H1 (cell line): Measurements from ENCODE around the gene DISP1. TPM values are rescaled to one million over a fixed set of nuclear protein-coding genes. Genes with fewer than 3 reads are reported as not detected.

ENCODE experiments used
- CTCF ChIA-PET: fragments of 300-600 bp; sonication (Branson Sonifier 250); formaldehyde crosslinking; loops from one replicate; lab custom pipeline; 2021; ENCODE audit not compliant: partially characterized antibody; lab: Charles Lee
- POLR2A ChIA-PET: fragments of 300-600 bp; sonication (Branson Sonifier 250); formaldehyde crosslinking; loops from one replicate; lab custom pipeline; 2021; ENCODE audit warnings: inconsistent platforms; ENCODE audit not compliant: partially characterized antibody; lab: Charles Lee
- DNase-seq, 2 experiments: peaks; one replicate each; pipeline versions ENCODE4 v3.0.0 to v3.0.0-alpha.2; 2010 to 2022; ENCODE audit warnings: low spot score in 2 of 2, low read depth in 1 of 2, mixed read lengths in 1 of 2
- FAIRE-seq: peaks from 2 replicates; lab custom pipeline; 2011; peaks lifted over from hg19 to GRCh38; lab: Jason Lieb, UNC
- H2AFZ ChIP-seq: 2 replicates; pipeline ENCODE4 v1.8.1; 2012; ENCODE audit warnings: low read length, inconsistent platforms
- H2AK5ac ChIP-seq: 2 replicates; pipeline ENCODE4 v1.6.1; 2013; ENCODE audit warnings: low read depth, low read length
- H2BK120ac ChIP-seq: replicated peaks from 2 replicates; pipeline ENCODE3; 2013; ENCODE audit warnings: low read depth, low read length, inconsistent platforms
- H2BK12ac ChIP-seq: 2 replicates; pipeline ENCODE4 v1.6.1; 2013; ENCODE audit warnings: low read depth, low read length
- H2BK15ac ChIP-seq: 2 replicates; pipeline ENCODE4 v1.6.1; 2013; ENCODE audit warnings: low read length
- H2BK20ac ChIP-seq: 2 replicates; pipeline ENCODE4 v1.6.1; 2013; ENCODE audit warnings: low read length
- H2BK5ac ChIP-seq: 2 replicates; pipeline ENCODE4 v1.6.1; 2013; ENCODE audit warnings: low read depth, low read length
- H3K14ac ChIP-seq: 2 replicates; pipeline ENCODE4 v1.6.1; 2013; ENCODE audit warnings: inconsistent platforms; ENCODE audit not compliant: insufficient read length
- H3K18ac ChIP-seq: 2 replicates; pipeline ENCODE4 v1.6.1; 2013; ENCODE audit warnings: low read length; ENCODE audit errors: extremely low read depth
- H3K23ac ChIP-seq: 2 replicates; pipeline ENCODE4 v1.6.1; 2013; ENCODE audit warnings: inconsistent platforms; ENCODE audit not compliant: insufficient read length
- H3K23me2 ChIP-seq: 2 replicates; pipeline ENCODE4 v1.6.1; 2013; ENCODE audit warnings: low read depth, low read length
- H3K27ac ChIP-seq: 2 replicates; pipeline ENCODE4 v1.6.1; 2011; ENCODE audit warnings: low read depth, low read length, inconsistent platforms
- H3K27me3 ChIP-seq, 4 experiments: replicated peaks in 1 of 4; 1 replicate in 1 of 4; 2 replicates in 3 of 4; pipeline versions ENCODE4 v1.6.1 to v1.8.1; 2011 to 2013; ENCODE audit warnings: low read length in 3 of 4, mild to moderate bottlenecking in 3 of 4, inconsistent platforms in 2 of 4, mixed read lengths in 2 of 4, moderate library complexity in 1 of 4; ENCODE audit not compliant: control insufficient read depth in 3 of 4, insufficient read depth in 3 of 4; ENCODE audit errors: extremely low read depth in 1 of 4
- H3K36me3 ChIP-seq, 4 experiments: 2 replicates each; pipeline versions ENCODE4 v1.6.1 to v1.8.1; 2011 to 2013; ENCODE audit warnings: mild to moderate bottlenecking in 4 of 4, low read length in 3 of 4, moderate library complexity in 2 of 4, control low read depth in 1 of 4, inconsistent platforms in 1 of 4; ENCODE audit not compliant: insufficient read depth in 4 of 4, control insufficient read depth in 2 of 4
- H3K4ac ChIP-seq: replicated peaks from 2 replicates; pipeline ENCODE3; 2013; ENCODE audit warnings: low read length, low read depth, mixed read lengths, inconsistent platforms; ENCODE audit not compliant: insufficient read length
- H3K4me1 ChIP-seq, 4 experiments: replicated peaks in 1 of 4; 1 replicate in 1 of 4; 2 replicates in 3 of 4; pipeline versions ENCODE4 v1.6.1 to v1.8.1; 2011 to 2013; ENCODE audit warnings: low read length in 3 of 4, inconsistent platforms in 2 of 4, mixed read lengths in 1 of 4; ENCODE audit not compliant: insufficient read depth in 4 of 4, control insufficient read depth in 3 of 4
- H3K4me2 ChIP-seq, 2 experiments: 2 replicates each; pipeline versions ENCODE4 v1.6.1 to v1.8.1; 2011 to 2013; ENCODE audit warnings: low read depth in 2 of 2, low read length in 2 of 2, control low read depth in 1 of 2, inconsistent platforms in 1 of 2, mild to moderate bottlenecking in 1 of 2; ENCODE audit not compliant: insufficient read depth in 1 of 2
- H3K4me3 ChIP-seq, 4 experiments: fragments of 200-600, 300-600 bp in 1 of 4; sonication (generic), shearing (Covaris generic), sonication (Bioruptor Twin) in 1 of 4; 2 replicates each; pipeline versions ENCODE4 v1.5.1 to v1.8.1; 2011 to 2016; ENCODE audit warnings: low read length in 4 of 4, low read depth in 3 of 4, control low read depth in 2 of 4, inconsistent platforms in 2 of 4, mild to moderate bottlenecking in 2 of 4, mixed read lengths in 1 of 4, moderate library complexity in 1 of 4; ENCODE audit not compliant: insufficient read depth in 2 of 4; ENCODE audit errors: extremely low read depth in 1 of 4
- H3K56ac ChIP-seq: replicated peaks from 2 replicates; pipeline ENCODE3; 2013; ENCODE audit warnings: low read depth, mild to moderate bottlenecking, mixed read lengths, low read length, inconsistent platforms; ENCODE audit not compliant: insufficient read length
- H3K79me1 ChIP-seq: 2 replicates; pipeline ENCODE4 v1.6.1; 2013; ENCODE audit warnings: low read depth, low read length, control low read depth
- H3K79me2 ChIP-seq, 2 experiments: 2 replicates each; pipeline versions ENCODE4 v1.6.1 to v1.8.1; 2012 to 2013; ENCODE audit warnings: low read length in 2 of 2, mild to moderate bottlenecking in 2 of 2, inconsistent platforms in 1 of 2; ENCODE audit not compliant: insufficient read depth in 2 of 2, control insufficient read depth in 1 of 2
- H3K9ac ChIP-seq, 4 experiments: replicated peaks in 1 of 4; 1 replicate in 1 of 4; 2 replicates in 3 of 4; pipeline versions ENCODE4 v1.6.1 to v1.8.1; 2011 to 2013; ENCODE audit warnings: low read depth in 3 of 4, low read length in 3 of 4, control low read depth in 2 of 4, mild to moderate bottlenecking in 2 of 4, moderate library complexity in 2 of 4, inconsistent platforms in 1 of 4; ENCODE audit errors: extremely low read depth in 1 of 4
- H3K9me3 ChIP-seq, 2 experiments: 2 replicates each; pipeline versions ENCODE4 v1.6.1 to v1.8.1; 2012 to 2013; ENCODE audit warnings: mild to moderate bottlenecking in 2 of 2, moderate library complexity in 2 of 2, control low read depth in 1 of 2, inconsistent platforms in 1 of 2, low read depth in 1 of 2, low read length in 1 of 2, mixed read lengths in 1 of 2; ENCODE audit not compliant: insufficient read depth in 2 of 2
- H4K20me1 ChIP-seq, 2 experiments: replicated peaks in 1 of 2; 2 replicates each; pipeline versions ENCODE3 to v1.8.1; 2011 to 2013; ENCODE audit warnings: inconsistent platforms in 2 of 2, low read length in 2 of 2, mild to moderate bottlenecking in 1 of 2; ENCODE audit not compliant: insufficient read depth in 2 of 2, control insufficient read depth in 1 of 2
- H4K5ac ChIP-seq: 2 replicates; pipeline ENCODE4 v1.6.1; 2013; ENCODE audit warnings: low read length, low read depth, mixed read lengths, inconsistent platforms; ENCODE audit not compliant: insufficient read length
- H4K8ac ChIP-seq: 2 replicates; pipeline ENCODE4 v1.8.0; 2013; ENCODE audit warnings: mild to moderate bottlenecking, moderate library complexity, low read length, inconsistent platforms; ENCODE audit not compliant: insufficient read depth; ENCODE audit errors: extremely low read depth
- H4K91ac ChIP-seq: replicated peaks from 2 replicates; pipeline ENCODE3; 2013; ENCODE audit warnings: low read length, mixed read lengths, inconsistent platforms; ENCODE audit not compliant: insufficient read length
- ATF3 ChIP-seq: IDR thresholded peaks from 2 replicates; pipeline ENCODE4 v1.6.1; 2011; ENCODE audit warnings: low read depth, mild to moderate bottlenecking, low read length; ENCODE audit not compliant: insufficient read depth
- EZH2 ChIP-seq: fragments of 200-600 bp; sonication (generic); IDR thresholded peaks from 2 replicates; pipeline ENCODE4 v1.7.1; 2012; ENCODE audit warnings: low read depth, mild to moderate bottlenecking, moderate library complexity, low read length, inconsistent platforms; ENCODE audit not compliant: severe bottlenecking
- FOSL1 ChIP-seq: IDR thresholded peaks from 2 replicates; pipeline ENCODE4 v1.6.1; 2011; ENCODE audit warnings: mild to moderate bottlenecking, low read depth, low read length, moderate library complexity; ENCODE audit not compliant: insufficient read depth
- RAD21 ChIP-seq, 2 experiments: IDR thresholded peaks in 1 of 2; conservative IDR thresholded peaks in 1 of 2; 2 replicates each; pipeline ENCODE4 v1.6.1; 2011; ENCODE audit warnings: low read depth in 2 of 2, low read length in 2 of 2, improper control_type of control experiment in 1 of 2, inconsistent platforms in 1 of 2, mild to moderate bottlenecking in 1 of 2, moderate library complexity in 1 of 2
- RNF2 ChIP-seq: fragments of 200-900, 300-1000 bp; sonication (generic); IDR thresholded peaks from 2 replicates; pipeline ENCODE4 v1.7.1; 2016; ENCODE audit warnings: borderline replicate concordance, low read depth, mild to moderate bottlenecking, antibody characterized with exemption, low read length; ENCODE audit not compliant: poor library complexity, severe bottlenecking; ENCODE audit errors: missing control alignments
- RXRA ChIP-seq: IDR thresholded peaks from 2 replicates; pipeline ENCODE4 v1.6.1; 2011; ENCODE audit warnings: low read depth, mild to moderate bottlenecking, low read length, moderate library complexity; ENCODE audit not compliant: insufficient read depth
- WGBS, 2 experiments: shearing (Covaris generic) in 1 of 2; methylation state at CpG; one replicate each; pipeline versions ENCODE4 v1.1.6 to v1.1.7; 2013 to 2015; ENCODE audit warnings: low lambda C conversion rate in 2 of 2, mixed read lengths in 2 of 2, inconsistent platforms in 1 of 2, low coverage in 1 of 2, missing lambda C conversion rate in 1 of 2; ENCODE audit not compliant: insufficient replicate concordance in 2 of 2, insufficient coverage in 1 of 2, insufficient read length in 1 of 2; ENCODE audit errors: extremely low coverage in 1 of 2, missing lambda C conversion rate in 1 of 2; 5-methylcytosine and 5-hydroxymethylcytosine counted together
- polyA plus RNA-seq, 7 experiments: library from polyadenylated mRNA; depleted of rRNA in 3 of 7; stranded (reverse) in 5 of 7; unstranded in 2 of 7; fragments of >200 nt in 5 of 7; fragments of 200-250 nt in 2 of 7; gene quantifications; 1 replicate in 5 of 7; 2 replicates in 1 of 7; 4 replicates in 1 of 7; pipeline versions ENCODE4 v1.2.1 to v1.2.3, GENCODE V29; 2011 to 2013; ENCODE audit warnings: missing spikeins in 2 of 7, mixed read lengths in 2 of 7
- total RNA-seq: library from RNA; stranded (reverse); fragmentation: NEBNext Ultra II Directional; extraction: Animal tissue kit (Norgen Biotek cat#: 25700); gene quantifications from 2 replicates; pipeline ENCODE4 v1.2.1, GENCODE V29; 2021

DISP1 gene
- total and polyA plus RNA-seq, 2 of the 8 experiments (the other 6 are each of a cell fraction or from before 2014, with no cell fraction given), result 4.1 to 6.1 TPM

DNA sequence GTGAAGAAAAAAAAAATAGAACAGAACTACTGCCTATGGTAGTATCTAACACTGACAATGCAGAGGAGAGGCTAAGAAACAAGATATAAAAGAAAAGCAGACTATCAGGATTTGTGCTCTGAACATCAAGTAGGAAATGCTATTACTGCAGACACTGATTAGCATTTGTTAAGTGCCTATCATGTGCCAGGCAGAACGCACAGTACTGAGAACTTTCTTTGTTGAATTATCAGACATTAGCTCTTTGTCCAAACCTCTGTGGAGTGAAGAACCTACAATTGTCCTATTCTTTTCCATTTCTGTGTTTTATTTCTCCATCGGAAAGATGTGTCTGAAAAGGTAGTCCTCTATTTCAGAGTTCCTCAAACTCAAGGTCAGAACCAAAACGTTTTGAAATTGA lies 30.5 kb upstream of the DISP1 start:
- Histone ChIP-seq H2AFZ (no peak overlapping the region), H3K36me3 (no peaks in the 10 kb centered on the region), H4K5ac (no peak overlapping the region), H3K9ac (no peak overlapping the region), H3K18ac (no peak overlapping the region), H3K4ac (no peak overlapping the region), H2BK15ac (no peak overlapping the region), H2BK20ac (no peak overlapping the region), H4K91ac (no peak overlapping the region), H3K27me3 (peaks cover 0 to 1% (median 0%) of the 10 kb centered on the region in 4 experiments; a peak in 1 of 7 replicates), H4K8ac (no peak overlapping the region), H3K4me1 (no peaks in the 10 kb centered on the region), H3K23me2 (no peaks in the 10 kb centered on the region), H3K79me2 (no peaks in the 10 kb centered on the region), H3K4me2 (no peak overlapping the region), H2BK5ac (no peak overlapping the region), H3K79me1 (no peaks in the 10 kb centered on the region), H2BK120ac (no peak overlapping the region), H3K23ac (no peak overlapping the region), H2AK5ac (no peak overlapping the region), H3K56ac (no peak overlapping the region), H3K27ac (no peak overlapping the region), H3K4me3 (no peak overlapping the region), H4K20me1 (no peaks in the 10 kb centered on the region), H3K9me3 (no peaks in the 10 kb centered on the region), H2BK12ac (no peak overlapping the region), H3K14ac (no peak overlapping the region)
- CTCF ChIA-PET, result interaction anchor here (0.5 to 2.7 kb wide), 7 partner anchors 9 to 350 kb away, joined by 3 to 6 read pairs (median 3); no protein-coding TSS in a partner anchor
- POLR2A ChIA-PET, result no interaction called here
- 60% methylated on average over 3 of the region's 3 CpGs; no CpG with 5 or more reads in 1 of the 2 experiments for WGBS, 2 experiments
- TF ChIP-seq FOSL1 (no peak), RAD21 (IDR thresholded peaks at IDR 0.05 in 1 of 2, conservative IDR thresholded peaks at IDR 0.05 in 1 of 2; ENCODE audit: low read depth in 2 of 2, low read length in 2 of 2) (no peak), ATF3 (no peak), RXRA (no peak), EZH2 (no peak), RNF2 (no peak)
- DNase-seq (no peak), FAIRE-seq (no peak)
